IMR-90 (cell line): ENCODE data around the gene IL36A. TPM values are rescaled to one million over a fixed set of nuclear protein-coding genes. Genes with fewer than 3 reads are reported as not detected.

Experiments used
- ATAC-seq: fragments of 200-7000 bp; cut with Tn5 transposase; 2 replicates; pipeline ENCODE4 v1.9.1; 2020; ENCODE audit warnings: low read depth, mild to moderate bottlenecking, moderate library complexity
- BruUV-seq: library from RNA; stranded (reverse); fragments of 400-500 nt; replicated peaks from 2 replicates; lab custom pipeline; 2021; lab: Mats Ljungman, UMichigan
- CTCF ChIA-PET: fragments of 300-600 bp; formaldehyde crosslinking; extraction: SDS; loops from one replicate; lab custom pipeline; 2021; ENCODE audit warnings: antibody characterized with exemption; lab: Yijun Ruan, JAX
- POLR2A ChIA-PET: fragments of 300-600 bp; sonication (Branson Sonifier 250); formaldehyde crosslinking; loops from one replicate; lab custom pipeline; 2022; ENCODE audit warnings: antibody characterized with exemption; ENCODE audit not compliant: unreplicated experiment; lab: Charles Lee
- DNase-seq: peaks from one replicate; pipeline ENCODE4 v3.0.0; 2013
- H2AFZ ChIP-seq: replicated peaks from 2 replicates; pipeline ENCODE3; 2013; ENCODE audit warnings: low read length, mild to moderate bottlenecking; ENCODE audit not compliant: poor library complexity
- H2AK5ac ChIP-seq: 2 replicates; pipeline ENCODE4 v1.6.1; 2013; ENCODE audit warnings: low read depth, low read length, inconsistent platforms
- H2AK9ac ChIP-seq: replicated peaks from 2 replicates; pipeline ENCODE3; 2013; ENCODE audit warnings: mild to moderate bottlenecking, low read depth, low read length, moderate library complexity; ENCODE audit not compliant: poor library complexity
- H2BK120ac ChIP-seq: 2 replicates; pipeline ENCODE4 v1.6.1; 2013; ENCODE audit warnings: low read depth, low read length, inconsistent platforms
- H2BK15ac ChIP-seq: 3 replicates; pipeline ENCODE4 v1.6.1; 2013; ENCODE audit warnings: low read depth, low read length, inconsistent platforms
- H2BK20ac ChIP-seq: 2 replicates; pipeline ENCODE4 v1.6.1; 2013; ENCODE audit warnings: low read depth, mild to moderate bottlenecking, inconsistent platforms, low read length, moderate library complexity
- H2BK5ac ChIP-seq: 2 replicates; pipeline ENCODE4 v1.6.1; 2013; ENCODE audit warnings: mild to moderate bottlenecking, low read depth, low read length, inconsistent platforms; ENCODE audit not compliant: poor library complexity, severe bottlenecking
- H3K14ac ChIP-seq: replicated peaks from 2 replicates; pipeline ENCODE4 v1.6.1; 2013; ENCODE audit warnings: low read depth, low read length, inconsistent platforms
- H3K18ac ChIP-seq: 2 replicates; pipeline ENCODE4 v1.6.1; 2013; ENCODE audit warnings: low read depth, low read length, control low read depth
- H3K23ac ChIP-seq: 2 replicates; pipeline ENCODE4 v1.6.1; 2013; ENCODE audit warnings: low read depth, low read length, inconsistent platforms
- H3K27ac ChIP-seq: 2 replicates; pipeline ENCODE4 v1.5.1; 2013; ENCODE audit warnings: mild to moderate bottlenecking, control low read depth, low read length; ENCODE audit not compliant: insufficient read depth
- H3K27me3 ChIP-seq: 2 replicates; pipeline ENCODE4 v1.6.1; 2013; ENCODE audit warnings: low read length; ENCODE audit not compliant: control insufficient read depth, insufficient read depth
- H3K36me3 ChIP-seq: 2 replicates; pipeline ENCODE4 v1.6.1; 2013; ENCODE audit warnings: low read length, mixed read lengths; ENCODE audit not compliant: control insufficient read depth, insufficient read depth
- H3K4ac ChIP-seq: 2 replicates; pipeline ENCODE4 v1.6.1; 2013; ENCODE audit warnings: low read depth, low read length, inconsistent platforms
- H3K4me1 ChIP-seq: 2 replicates; pipeline ENCODE4 v1.6.1; 2013; ENCODE audit warnings: low read length, mixed read lengths; ENCODE audit not compliant: control insufficient read depth, insufficient read depth
- H3K4me2 ChIP-seq: 2 replicates; pipeline ENCODE4 v1.6.1; 2013; ENCODE audit warnings: low read depth, mild to moderate bottlenecking, control low read depth, low read length, moderate library complexity
- H3K4me3 ChIP-seq: 2 replicates; pipeline ENCODE4 v1.5.1; 2013; ENCODE audit warnings: low read depth, mild to moderate bottlenecking, control low read depth, low read length, moderate library complexity; ENCODE audit not compliant: insufficient read depth
- H3K56ac ChIP-seq: 2 replicates; pipeline ENCODE4 v1.6.1; 2013; ENCODE audit warnings: low read length, inconsistent platforms; ENCODE audit not compliant: insufficient read depth; ENCODE audit errors: extremely low read depth
- H3K79me1 ChIP-seq, 2 experiments: 2 replicates each; pipeline ENCODE4 v1.6.1; 2013; ENCODE audit warnings: low read length in 2 of 2, inconsistent platforms in 1 of 2, low read depth in 1 of 2
- H3K9ac ChIP-seq: 2 replicates; pipeline ENCODE4 v1.6.1; 2013; ENCODE audit warnings: low read depth, low read length, control low read depth
- H3K9me1 ChIP-seq: 2 replicates; pipeline ENCODE4 v1.6.1; 2013; ENCODE audit warnings: low read length, inconsistent platforms; ENCODE audit not compliant: insufficient read depth
- H3K9me3 ChIP-seq: 2 replicates; pipeline ENCODE4 v1.6.1; 2013; ENCODE audit warnings: low read length; ENCODE audit not compliant: control insufficient read depth, insufficient read depth
- H4K20me1 ChIP-seq: 2 replicates; pipeline ENCODE4 v1.6.1; 2013; ENCODE audit warnings: low read length, inconsistent platforms; ENCODE audit not compliant: insufficient read depth
- H4K5ac ChIP-seq: 2 replicates; pipeline ENCODE4 v1.6.1; 2013; ENCODE audit warnings: mild to moderate bottlenecking, low read depth, low read length, control low read depth
- H4K8ac ChIP-seq, 2 experiments: 2 replicates each; pipeline ENCODE4 v1.6.1; 2013; ENCODE audit warnings: low read depth in 2 of 2, low read length in 2 of 2, control low read depth in 1 of 2, inconsistent platforms in 1 of 2
- H4K91ac ChIP-seq: 2 replicates; pipeline ENCODE4 v1.6.1; 2013; ENCODE audit warnings: low read depth, low read length, inconsistent platforms; ENCODE audit not compliant: insufficient read depth
- CEBPB ChIP-seq: IDR thresholded peaks from 2 replicates; pipeline ENCODE4 v1.6.1; 2012; ENCODE audit warnings: low read depth, low read length, improper control_type of control experiment
- CHD1 ChIP-seq: IDR thresholded peaks from 2 replicates; pipeline ENCODE4 v1.6.1; 2012; ENCODE audit warnings: low read depth, low read length, improper control_type of control experiment
- FOS ChIP-seq: fragments of 150-350 bp; IDR thresholded peaks from 2 replicates; pipeline ENCODE4 v1.6.1; 2016; ENCODE audit warnings: low read depth, low read length
- MAFK ChIP-seq: IDR thresholded peaks from 2 replicates; pipeline ENCODE4 v1.6.1; 2012; ENCODE audit warnings: low read depth, low read length, improper control_type of control experiment
- MAZ ChIP-seq: IDR thresholded peaks from 2 replicates; pipeline ENCODE4 v1.6.1; 2012; ENCODE audit warnings: low read depth, mild to moderate bottlenecking, low read length, improper control_type of control experiment, moderate library complexity, borderline replicate concordance
- NFE2L2 ChIP-seq: fragments of 150-350 bp; IDR thresholded peaks from 2 replicates; pipeline ENCODE4 v1.6.1; 2016; ENCODE audit warnings: low read depth, mild to moderate bottlenecking, low read length
- POLR2A ChIP-seq: IDR thresholded peaks from 2 replicates; pipeline ENCODE4 v1.6.1; 2012; ENCODE audit warnings: mild to moderate bottlenecking, low read depth, low read length
- RCOR1 ChIP-seq: IDR thresholded peaks from 2 replicates; pipeline ENCODE4 v1.6.1; 2012; ENCODE audit warnings: mild to moderate bottlenecking, low read length, improper control_type of control experiment; ENCODE audit not compliant: insufficient replicate concordance
- RFX5 ChIP-seq: IDR thresholded peaks from 2 replicates; pipeline ENCODE4 v1.8.0; 2012; ENCODE audit warnings: low read depth, mild to moderate bottlenecking, low read length, moderate library complexity
- SMC3 ChIP-seq: fragments of 150-350 bp; IDR thresholded peaks from 2 replicates; pipeline ENCODE4 v1.6.1; 2016; ENCODE audit warnings: low read depth, mild to moderate bottlenecking, antibody characterized with exemption, low read length, moderate library complexity
- WGBS, 2 experiments: methylation state at CpG; one replicate each; pipeline versions ENCODE4 v1.1.5 to v1.1.7; 2013; ENCODE audit warnings: missing lambda C conversion rate in 2 of 2; ENCODE audit not compliant: insufficient read length in 1 of 2; ENCODE audit errors: extremely low coverage in 2 of 2; 5-methylcytosine and 5-hydroxymethylcytosine counted together
- dilution Hi-C: fragments of 300-500 bp; cut with HindIII; formaldehyde crosslinking; loops from one replicate; pipeline ENCODE4 v1.14.3; 2018; ENCODE audit warnings: low sequenced_read_pairs; ENCODE audit not compliant: unreplicated experiment
- in situ Hi-C: fragments of 300-500 bp; cut with MboI; formaldehyde crosslinking; loops from 3 replicates; pipeline ENCODE4 v1.14.3; 2019; ENCODE audit warnings: low sequenced_read_pairs, inconsistent platforms, mixed read lengths
- intact Hi-C: fragments of 100-400 bp; cut with micrococcal nuclease; formaldehyde crosslinking; loops from 2 replicates; pipeline ENCODE4 v1.10.0; 2022
- polyA plus RNA-seq, 3 experiments: library from polyadenylated mRNA; depleted of rRNA; stranded (reverse); fragments of >200 nt; gene quantifications; 2 replicates each; pipeline ENCODE4 v1.2.3, GENCODE V29; 2012; ENCODE audit warnings: low replicate concordance in 1 of 3
- total RNA-seq: library from RNA; depleted of rRNA; stranded (reverse); fragments of >200 nt; gene quantifications from 2 replicates; pipeline ENCODE4 v1.2.3, GENCODE V29; 2012

Gene IL36A
- total and polyA plus RNA-seq, 2 of the 4 experiments (the other 2 are of a cell fraction) = not detected

- Histone ChIP-seq H3K27ac (no peak overlapping the region), H4K8ac (no peak overlapping the region), H2BK20ac (no peak overlapping the region), H3K9me3 (no peaks in the 10 kb centered on the region), H3K23ac (no peak overlapping the region), H2BK5ac (no peak overlapping the region), H3K4me2 (no peak overlapping the region), H3K4ac (no peak overlapping the region), H3K9ac (no peak overlapping the region), H4K5ac (no peak overlapping the region), H3K9me1 (no peaks in the 10 kb centered on the region), H3K4me1 (no peaks in the 10 kb centered on the region), H3K56ac (no peak overlapping the region), H3K27me3 (peaks cover 3% of the 10 kb centered on the region), H4K91ac (no peak overlapping the region), H3K79me1 (no peaks in the 10 kb centered on the region), H3K36me3 (no peaks in the 10 kb centered on the region), H2AK9ac (no peak overlapping the region), H2BK15ac (no peak overlapping the region), H3K4me3 (no peak overlapping the region), H3K14ac (no peak overlapping the region), H4K20me1 (no peaks in the 10 kb centered on the region), H3K18ac (no peak overlapping the region), H2BK120ac (no peak overlapping the region), H2AFZ (no peak overlapping the region), H2AK5ac (no peak overlapping the region)
- intact Hi-C loops (no loop called here), in situ Hi-C loops (no loop called here), dilution Hi-C loops (no loop called here)
- DNase-seq (no peak), ATAC-seq (no peak)
- ChIA-PET CTCF (interaction anchor here (0.6 kb wide), 1 partner anchor 22 kb away, joined by 4 read pairs; no protein-coding TSS in a partner anchor), POLR2A (no interaction called here)
- no CpG with 5 or more reads among the region's 1 CpG for WGBS, 2 experiments
- BruUV-seq = no TSS peak
- TF ChIP-seq MAZ = no peak
- no peak for TF ChIP-seq RFX5
- no peak for TF ChIP-seq POLR2A
- TF ChIP-seq MAFK = no peak
- TF ChIP-seq CEBPB = no peak
- TF ChIP-seq FOS = no peak
- no peak for TF ChIP-seq SMC3
- TF ChIP-seq CHD1 = no peak
- TF ChIP-seq NFE2L2 = no peak
- no peak for TF ChIP-seq RCOR1
Measured at GRCh38 chr2:113009622-113010021, 4.4 kb downstream of the IL36A start.
